ENCODE data around the gene RFC5. TPM values are rescaled to one million over a fixed set of nuclear protein-coding genes. Genes with fewer than 3 reads are reported as not detected.

The RFC5 gene
- total and polyA plus RNA-seq, 2 of the 13 experiments (the other 11 are each of a cell fraction or from before 2014, with no cell fraction given), result 16.8 to 51.4 TPM

DNA sequence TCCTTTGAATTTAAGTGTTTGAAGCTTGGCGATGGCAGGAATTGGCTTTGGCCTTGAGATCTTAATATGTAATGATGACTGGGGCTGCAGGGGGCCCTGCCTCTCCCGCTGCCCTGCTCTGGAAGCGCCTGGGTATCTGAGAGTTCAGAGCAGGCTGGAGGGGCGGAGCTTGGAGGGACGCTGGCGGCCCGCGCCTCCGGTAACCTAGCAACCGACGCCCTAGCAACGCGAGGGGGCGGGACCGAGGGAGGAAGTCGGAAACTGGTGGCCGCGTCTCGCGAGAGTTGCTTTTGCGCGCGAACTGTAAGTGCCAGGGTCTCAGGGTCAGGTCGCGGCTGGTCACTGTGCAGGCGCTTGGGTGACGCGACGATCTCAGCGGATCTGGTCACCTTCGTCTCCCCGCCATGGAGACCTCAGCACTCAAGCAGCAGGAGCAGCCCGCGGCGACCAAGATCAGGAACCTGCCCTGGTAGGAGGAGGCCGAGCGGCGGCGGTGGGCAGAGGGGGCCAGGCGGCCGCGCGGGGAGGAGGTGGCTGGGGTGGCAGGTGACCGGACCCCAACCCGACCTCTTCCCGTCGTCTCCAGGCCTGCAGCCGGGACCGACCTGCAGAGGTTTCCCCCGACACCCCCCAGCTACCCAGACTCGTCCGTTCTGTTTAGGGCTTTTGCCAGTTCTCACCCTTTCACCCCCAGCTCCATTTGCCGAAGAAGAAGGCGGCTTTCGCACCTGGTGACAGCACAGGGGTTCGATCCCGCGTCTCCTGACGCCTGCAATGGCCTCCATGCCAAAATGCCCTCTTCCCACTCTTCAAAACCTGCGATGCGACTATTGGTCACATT is at the start of gene RFC5 (continued):
- TF ChIP-seq, protein P1, sequence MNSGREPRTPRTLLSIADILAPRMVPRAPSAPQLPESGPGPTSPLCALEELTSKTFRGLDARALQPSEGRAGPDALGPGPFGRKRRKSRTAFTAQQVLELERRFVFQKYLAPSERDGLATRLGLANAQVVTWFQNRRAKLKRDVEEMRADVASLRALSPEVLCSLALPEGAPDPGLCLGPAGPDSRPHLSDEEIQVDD (CRISPR knock-in tag; IDR thresholded peaks at IDR 0.05; ENCODE audit: borderline replicate concordance), result peak; percentile 52; the same call in 1 of the 2 replicates
- TF ChIP-seq SP2 (CRISPR knock-in tag; IDR thresholded peaks at IDR 0.05) (peak; percentile 83), ZNF781 (CRISPR knock-in tag; IDR thresholded peaks at IDR 0.05; ENCODE audit: borderline replicate concordance, not compliant biosample characterization) (peak; percentile 35), HOXA5 (CRISPR knock-in tag; IDR thresholded peaks at IDR 0.05) (0 out of 2 replicates have a peak, but pooled peaks have one; percentile 42), ZNF33A (CRISPR knock-in tag; IDR thresholded peaks at IDR 0.05; ENCODE audit: borderline replicate concordance) (no peak), GATA4 (IDR thresholded peaks at IDR 0.05; ENCODE audit: borderline replicate concordance, low read depth) (no peak), PHF20 (CRISPR knock-in tag; IDR thresholded peaks at IDR 0.05) (peak; percentile 84), TBP (CRISPR knock-in tag; IDR thresholded peaks at IDR 0.05) (no peak), GFI1 (CRISPR knock-in tag; IDR thresholded peaks at IDR 0.05; ENCODE audit: borderline replicate concordance) (no peak; the same call in 1 of the 2 replicates), NR2C2 (CRISPR knock-in tag; IDR thresholded peaks at IDR 0.05; ENCODE audit: borderline replicate concordance) (peak; percentile 86), TGIF2 (CRISPR knock-in tag; IDR thresholded peaks at IDR 0.05) (peak; percentile 54; the same call in 1 of the 2 replicates), CBX5 (CRISPR knock-in tag; IDR thresholded peaks at IDR 0.05; ENCODE audit: borderline replicate concordance) (0 out of 2 replicates have a peak, but pooled peaks have one; percentile 61), GATAD1 (CRISPR knock-in tag; IDR thresholded peaks at IDR 0.05) (peak; percentile 96), GTF2F1 (IDR thresholded peaks at IDR 0.05; ENCODE audit: low read length) (no peak), HNF4G (IDR thresholded peaks at IDR 0.05; ENCODE audit: borderline replicate concordance, low read depth, low read length) (no peak), HNF4G (CRISPR knock-in tag; IDR thresholded peaks at IDR 0.05; ENCODE audit: borderline replicate concordance, low read depth) (no peak; the same call in 1 of the 2 replicates), ZNF33B (CRISPR knock-in tag; IDR thresholded peaks at IDR 0.05) (no peak), ZNF7 (CRISPR knock-in tag; IDR thresholded peaks at IDR 0.05) (no peak), PRMT3 (CRISPR knock-in tag; IDR thresholded peaks at IDR 0.05; ENCODE audit: borderline replicate concordance, low read depth) (no peak), ZNF607 (CRISPR knock-in tag; IDR thresholded peaks at IDR 0.05; ENCODE audit: borderline replicate concordance) (peak; percentile 65)
- TF ChIP-seq, protein P2, sequence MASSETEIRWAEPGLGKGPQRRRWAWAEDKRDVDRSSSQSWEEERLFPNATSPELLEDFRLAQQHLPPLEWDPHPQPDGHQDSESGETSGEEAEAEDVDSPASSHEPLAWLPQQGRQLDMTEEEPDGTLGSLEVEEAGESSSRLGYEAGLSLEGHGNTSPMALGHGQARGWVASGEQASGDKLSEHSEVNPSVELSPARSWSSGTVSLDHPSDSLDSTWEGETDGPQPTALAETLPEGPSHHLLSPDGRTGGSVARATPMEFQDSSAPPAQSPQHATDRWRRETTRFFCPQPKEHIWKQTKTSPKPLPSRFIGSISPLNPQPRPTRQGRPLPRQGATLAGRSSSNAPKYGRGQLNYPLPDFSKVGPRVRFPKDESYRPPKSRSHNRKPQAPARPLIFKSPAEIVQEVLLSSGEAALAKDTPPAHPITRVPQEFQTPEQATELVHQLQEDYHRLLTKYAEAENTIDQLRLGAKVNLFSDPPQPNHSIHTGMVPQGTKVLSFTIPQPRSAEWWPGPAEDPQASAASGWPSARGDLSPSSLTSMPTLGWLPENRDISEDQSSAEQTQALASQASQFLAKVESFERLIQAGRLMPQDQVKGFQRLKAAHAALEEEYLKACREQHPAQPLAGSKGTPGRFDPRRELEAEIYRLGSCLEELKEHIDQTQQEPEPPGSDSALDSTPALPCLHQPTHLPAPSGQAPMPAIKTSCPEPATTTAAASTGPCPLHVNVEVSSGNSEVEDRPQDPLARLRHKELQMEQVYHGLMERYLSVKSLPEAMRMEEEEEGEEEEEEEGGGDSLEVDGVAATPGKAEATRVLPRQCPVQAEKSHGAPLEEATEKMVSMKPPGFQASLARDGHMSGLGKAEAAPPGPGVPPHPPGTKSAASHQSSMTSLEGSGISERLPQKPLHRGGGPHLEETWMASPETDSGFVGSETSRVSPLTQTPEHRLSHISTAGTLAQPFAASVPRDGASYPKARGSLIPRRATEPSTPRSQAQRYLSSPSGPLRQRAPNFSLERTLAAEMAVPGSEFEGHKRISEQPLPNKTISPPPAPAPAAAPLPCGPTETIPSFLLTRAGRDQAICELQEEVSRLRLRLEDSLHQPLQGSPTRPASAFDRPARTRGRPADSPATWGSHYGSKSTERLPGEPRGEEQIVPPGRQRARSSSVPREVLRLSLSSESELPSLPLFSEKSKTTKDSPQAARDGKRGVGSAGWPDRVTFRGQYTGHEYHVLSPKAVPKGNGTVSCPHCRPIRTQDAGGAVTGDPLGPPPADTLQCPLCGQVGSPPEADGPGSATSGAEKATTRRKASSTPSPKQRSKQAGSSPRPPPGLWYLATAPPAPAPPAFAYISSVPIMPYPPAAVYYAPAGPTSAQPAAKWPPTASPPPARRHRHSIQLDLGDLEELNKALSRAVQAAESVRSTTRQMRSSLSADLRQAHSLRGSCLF (CRISPR knock-in tag; IDR thresholded peaks at IDR 0.05; ENCODE audit: borderline replicate concordance), result no peak
- TF ChIP-seq, protein P3, sequence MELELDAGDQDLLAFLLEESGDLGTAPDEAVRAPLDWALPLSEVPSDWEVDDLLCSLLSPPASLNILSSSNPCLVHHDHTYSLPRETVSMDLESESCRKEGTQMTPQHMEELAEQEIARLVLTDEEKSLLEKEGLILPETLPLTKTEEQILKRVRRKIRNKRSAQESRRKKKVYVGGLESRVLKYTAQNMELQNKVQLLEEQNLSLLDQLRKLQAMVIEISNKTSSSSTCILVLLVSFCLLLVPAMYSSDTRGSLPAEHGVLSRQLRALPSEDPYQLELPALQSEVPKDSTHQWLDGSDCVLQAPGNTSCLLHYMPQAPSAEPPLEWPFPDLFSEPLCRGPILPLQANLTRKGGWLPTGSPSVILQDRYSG (CRISPR knock-in tag; IDR thresholded peaks at IDR 0.05), result 0 out of 2 replicates have a peak, but pooled peaks have one; percentile 39
